DOHH2 (cell line): ENCODE data around the gene TMEM161A.
"Not testable (repeated sequence)": the region's sequence is repeated elsewhere in the genome, so short reads cannot be mapped to it uniquely, and the experiment has no call there.

Experiments
- H3F3A ChIP-seq: fragments of 200-600 bp; sonication (generic), shearing (Covaris generic); 2 replicates; pipeline ENCODE4 v1.6.0; 2016; ENCODE audit warnings: antibody characterized with exemption, mild to moderate bottlenecking; ENCODE audit not compliant: control insufficient read depth, insufficient read depth
- H3K27ac ChIP-seq: fragments of 200-600 bp; sonication (generic); 2 replicates; pipeline ENCODE4 v1.5.1; 2014; ENCODE audit warnings: low read depth, mild to moderate bottlenecking, low read length, moderate library complexity
- H3K27me3 ChIP-seq: fragments of 200-600 bp; sonication (generic); 2 replicates; pipeline ENCODE4 v1.6.1; 2014; ENCODE audit warnings: mild to moderate bottlenecking, low read length, mixed read lengths; ENCODE audit not compliant: control insufficient read depth
- H3K36me3 ChIP-seq: fragments of 200-600 bp; sonication (generic); 2 replicates; pipeline ENCODE4 v1.6.1; 2014; ENCODE audit warnings: mild to moderate bottlenecking, low read length, moderate library complexity, mixed read lengths; ENCODE audit not compliant: control insufficient read depth
- H3K4me1 ChIP-seq: fragments of 200-600 bp; sonication (generic); 2 replicates; pipeline ENCODE4 v1.6.1; 2014; ENCODE audit warnings: mild to moderate bottlenecking, low read length, mixed read lengths; ENCODE audit not compliant: control insufficient read depth
- H3K4me2 ChIP-seq: fragments of 200-600 bp; sonication (generic); 2 replicates; pipeline ENCODE4 v1.6.0; 2014; ENCODE audit warnings: mild to moderate bottlenecking, low read length, moderate library complexity
- H3K4me3 ChIP-seq: fragments of 200-600 bp; sonication (generic); 2 replicates; pipeline ENCODE4 v1.5.1; 2014; ENCODE audit warnings: mild to moderate bottlenecking, low read length, mixed read lengths
- H3K79me2 ChIP-seq: fragments of 200-600 bp; sonication (generic); 2 replicates; pipeline ENCODE4 v1.6.1; 2014; ENCODE audit warnings: mild to moderate bottlenecking, low read length, mixed read lengths; ENCODE audit not compliant: control insufficient read depth
- H3K9me2 ChIP-seq: fragments of 200-600 bp; sonication (generic); replicated peaks from 2 replicates; pipeline ENCODE4 v1.6.1; 2014; ENCODE audit warnings: mild to moderate bottlenecking, low read length, mixed read lengths; ENCODE audit not compliant: control insufficient read depth
- H3K9me3 ChIP-seq: fragments of 200-600 bp; sonication (generic); 2 replicates; pipeline ENCODE4 v1.6.1; 2014; ENCODE audit warnings: antibody characterized with exemption, low read length, mixed read lengths; ENCODE audit not compliant: control insufficient read depth, insufficient read depth
- H4K20me1 ChIP-seq: fragments of 200-600 bp; sonication (generic); 2 replicates; pipeline ENCODE4 v1.6.0; 2014; ENCODE audit warnings: low read depth, mild to moderate bottlenecking, antibody characterized with exemption, low read length, moderate library complexity; ENCODE audit not compliant: control insufficient read depth, insufficient read depth
- EZH2phosphoT487 ChIP-seq: fragments of 200-600 bp; sonication (generic); IDR thresholded peaks from 2 replicates; pipeline ENCODE4 v1.6.1; 2017; ENCODE audit warnings: borderline replicate concordance, mild to moderate bottlenecking, antibody characterized with exemption, low read length, moderate library complexity, mixed read lengths
- TF ChIP-seq, protein P1 (sequence below): fragments of 200-600 bp; sonication (generic); IDR thresholded peaks from one replicate; pipeline ENCODE4 v1.5.1; 2014; ENCODE audit warnings: antibody characterized with exemption, mild to moderate bottlenecking, low read depth, low read length; ENCODE audit not compliant: poor library complexity, severe bottlenecking

The TMEM161A gene

DNA sequence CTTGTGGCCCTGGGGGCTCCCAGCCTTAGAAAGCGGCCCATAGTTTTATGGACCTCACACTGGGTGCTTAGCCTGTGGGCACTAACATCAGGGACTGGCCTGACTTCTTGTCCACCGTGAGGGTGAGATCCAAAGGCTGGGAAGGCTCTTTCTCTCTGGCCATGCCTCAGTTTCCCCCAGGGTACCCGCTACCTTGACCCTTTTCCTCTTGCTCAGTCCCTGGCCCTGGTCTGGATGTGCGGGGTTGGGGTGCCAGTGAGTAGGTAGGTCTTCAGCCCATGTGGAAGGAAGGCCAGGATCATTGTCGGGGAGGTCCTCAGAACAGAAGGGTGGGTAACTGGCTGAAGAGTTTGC, 1.6 kb upstream of the TMEM161A start:
- Histone ChIP-seq H3K27ac (no peak overlapping the region), H3K4me2 (no peak overlapping the region), H3K79me2 (peaks cover 18% of the 10 kb centered on the region), H3K4me1 (peaks cover 49% of the 10 kb centered on the region), H3K27me3 (no peaks in the 10 kb centered on the region), H4K20me1 (no peaks in the 10 kb centered on the region), H3K36me3 (peaks cover 12% of the 10 kb centered on the region), H3K9me3 (no peaks in the 10 kb centered on the region), H3F3A (peaks cover 36% of the 10 kb centered on the region), H3K9me2 (no peaks in the 10 kb centered on the region), H3K4me3 (no peak overlapping the region)
- TF ChIP-seq, protein P1, sequence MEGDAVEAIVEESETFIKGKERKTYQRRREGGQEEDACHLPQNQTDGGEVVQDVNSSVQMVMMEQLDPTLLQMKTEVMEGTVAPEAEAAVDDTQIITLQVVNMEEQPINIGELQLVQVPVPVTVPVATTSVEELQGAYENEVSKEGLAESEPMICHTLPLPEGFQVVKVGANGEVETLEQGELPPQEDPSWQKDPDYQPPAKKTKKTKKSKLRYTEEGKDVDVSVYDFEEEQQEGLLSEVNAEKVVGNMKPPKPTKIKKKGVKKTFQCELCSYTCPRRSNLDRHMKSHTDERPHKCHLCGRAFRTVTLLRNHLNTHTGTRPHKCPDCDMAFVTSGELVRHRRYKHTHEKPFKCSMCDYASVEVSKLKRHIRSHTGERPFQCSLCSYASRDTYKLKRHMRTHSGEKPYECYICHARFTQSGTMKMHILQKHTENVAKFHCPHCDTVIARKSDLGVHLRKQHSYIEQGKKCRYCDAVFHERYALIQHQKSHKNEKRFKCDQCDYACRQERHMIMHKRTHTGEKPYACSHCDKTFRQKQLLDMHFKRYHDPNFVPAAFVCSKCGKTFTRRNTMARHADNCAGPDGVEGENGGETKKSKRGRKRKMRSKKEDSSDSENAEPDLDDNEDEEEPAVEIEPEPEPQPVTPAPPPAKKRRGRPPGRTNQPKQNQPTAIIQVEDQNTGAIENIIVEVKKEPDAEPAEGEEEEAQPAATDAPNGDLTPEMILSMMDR = peak; percentile 42
- no peak for TF ChIP-seq EZH2phosphoT487

DNA sequence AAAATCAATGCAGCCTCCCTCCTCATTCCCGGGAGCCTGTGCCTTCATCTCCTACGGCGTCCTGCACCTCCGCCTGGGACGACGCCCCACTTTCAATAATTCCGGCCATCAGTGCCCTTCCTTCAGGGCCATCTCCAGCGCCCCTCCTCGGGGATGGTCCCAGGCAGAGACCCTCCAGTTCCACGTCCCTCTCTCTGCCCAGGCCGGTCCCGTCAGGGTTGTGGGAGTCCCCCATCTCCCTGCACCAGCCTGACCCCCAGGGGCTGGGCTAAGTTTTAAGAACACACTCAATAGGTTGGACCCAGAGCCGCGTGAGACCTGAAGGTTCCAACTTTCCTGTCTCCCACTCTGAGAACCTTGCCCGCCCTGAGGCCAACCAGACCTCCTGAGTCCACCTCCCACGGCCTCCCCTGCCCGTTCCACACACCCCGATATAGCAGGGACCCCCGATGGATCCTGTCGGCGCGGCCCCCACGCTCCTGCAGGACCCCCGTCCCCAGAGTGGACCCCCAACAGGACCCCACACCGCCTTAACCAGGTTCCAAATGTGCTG, 646 bp downstream of the TMEM161A start:
- H3F3A ChIP-seq = peaks cover 20% of the 10 kb centered on the region
- TF ChIP-seq, protein P1 = no peak
- TF ChIP-seq EZH2phosphoT487 = no peak
- H3K36me3 ChIP-seq = no peaks in the 10 kb centered on the region
- H4K20me1 ChIP-seq = no peaks in the 10 kb centered on the region
- peaks cover 25% of the 10 kb centered on the region for H3K79me2 ChIP-seq
- H3K27me3 ChIP-seq = no peaks in the 10 kb centered on the region
- peaks cover 36% of the 10 kb centered on the region for H3K4me1 ChIP-seq
- no peaks in the 10 kb centered on the region for H3K9me3 ChIP-seq
- no peak overlapping the region for H3K27ac ChIP-seq
- H3K9me2 ChIP-seq = no peaks in the 10 kb centered on the region
- H3K4me2 ChIP-seq = peak overlapping the region; percentile 79
- peak overlapping the region; percentile 75 for H3K4me3 ChIP-seq

DNA sequence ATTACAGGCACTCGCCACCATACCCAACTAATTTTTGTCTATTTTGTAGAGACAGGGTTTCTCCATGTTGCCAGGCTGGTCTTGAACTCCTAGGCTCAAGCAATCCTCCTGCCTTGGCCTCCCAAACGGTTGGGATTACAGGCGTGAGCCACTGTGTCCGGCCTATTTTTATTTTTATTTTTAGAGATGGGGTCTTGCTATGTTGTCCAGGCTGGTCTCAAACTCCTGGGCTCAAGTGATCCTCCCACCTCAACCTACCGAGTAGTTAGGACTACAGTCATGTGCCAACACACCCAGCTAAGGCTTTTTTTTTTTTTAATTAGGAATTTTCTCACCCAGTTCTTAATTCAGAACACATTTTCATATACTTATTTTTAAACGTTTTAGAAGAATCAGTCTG, 2.6 kb downstream of the TMEM161A start:
- not testable (repeated sequence) for H3K4me3 ChIP-seq, H3K9me3 ChIP-seq, H3K27ac ChIP-seq, H3K36me3 ChIP-seq, H3K9me2 ChIP-seq, H4K20me1 ChIP-seq, H3K4me2 ChIP-seq, H3K27me3 ChIP-seq
- H3F3A ChIP-seq = peaks cover 13% of the 10 kb centered on the region
- H3K4me1 ChIP-seq = peaks cover 36% of the 10 kb centered on the region
- peaks cover 25% of the 10 kb centered on the region for H3K79me2 ChIP-seq

DNA sequence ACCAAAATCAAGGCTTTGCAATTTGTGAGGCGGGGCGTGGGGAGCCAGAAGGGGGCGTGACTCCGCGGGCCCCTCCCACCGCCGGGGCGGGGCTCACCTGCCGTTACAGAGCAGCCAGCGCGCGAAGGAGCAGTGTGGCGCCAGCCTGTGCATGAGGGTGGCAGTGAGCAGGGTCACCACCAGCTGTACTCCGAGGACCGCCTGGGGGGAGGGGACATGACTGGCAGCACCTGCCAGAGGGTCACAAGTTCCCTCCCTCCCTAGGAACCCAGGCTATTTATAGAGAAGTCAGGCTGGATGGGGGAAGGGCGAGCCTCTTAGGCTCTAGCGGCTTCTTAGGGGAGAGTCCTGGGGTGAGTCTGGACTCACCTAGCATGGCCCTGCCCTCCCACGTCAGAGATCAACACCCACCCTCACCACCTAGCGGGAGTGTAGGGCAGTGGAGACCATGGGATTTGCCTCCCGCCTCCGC, 3.6 kb downstream of the TMEM161A start:
- peak overlapping the region; percentile 53 for H3K4me2 ChIP-seq
- H3K9me3 ChIP-seq = no peaks in the 10 kb centered on the region
- peak overlapping the region; percentile 32 for H3K4me3 ChIP-seq
- peaks cover 13% of the 10 kb centered on the region for H3F3A ChIP-seq
- no peaks in the 10 kb centered on the region for H3K9me2 ChIP-seq
- peaks cover 25% of the 10 kb centered on the region for H3K79me2 ChIP-seq
- no peaks in the 10 kb centered on the region for H3K27me3 ChIP-seq
- no peaks in the 10 kb centered on the region for H3K36me3 ChIP-seq
- no peaks in the 10 kb centered on the region for H4K20me1 ChIP-seq
- TF ChIP-seq EZH2phosphoT487 = no peak
- TF ChIP-seq, protein P1 = no peak
- peaks cover 32% of the 10 kb centered on the region for H3K4me1 ChIP-seq
- H3K27ac ChIP-seq = no peak overlapping the region
